Measurements from ENCODE around the gene IL2RA. TPM values are rescaled to one million over a fixed set of nuclear protein-coding genes. Genes with fewer than 3 reads are reported as not detected.

Gene IL2RA
- total and polyA plus RNA-seq, 2 donors (not counting 1 experiment from before 2014, with no cell fraction given): 7.2 to 56.7 TPM

- H4K20me1 ChIP-seq (ENCODE audit: control insufficient read depth, insufficient read depth, low read length, poor library complexity, severe bottlenecking): no peaks in the 10 kb centered on the region
- no peaks in the 10 kb centered on the region for H3K9me3 ChIP-seq (ENCODE audit: control extremely low read depth in 1 of 3, control insufficient read depth in 2 of 3, insufficient read depth in 1 of 3, low read length in 2 of 3)
- no CpG with 5 or more reads among the region's 8 CpGs for WGBS (ENCODE audit: insufficient coverage)
- H3K27me3 Mint-ChIP-seq: no peaks in the 10 kb centered on the region
- CTCF ChIA-PET: interaction anchor here (1.1 to 12.5 kb wide), 5 partner anchors 23 to 69 kb away, joined by 3 to 186 read pairs (median 4); no protein-coding TSS in a partner anchor
- no peaks in the 10 kb centered on the region for H3K27me3 ChIP-seq (replicated peaks in 1 of 4; ENCODE audit: control extremely low read depth in 1 of 4, control insufficient read depth in 3 of 4, insufficient read depth in 4 of 4, low read length in 3 of 4)
- DNase-seq (no peak), ATAC-seq (ENCODE audit: low read depth) (no peak)
- no peaks in the 10 kb centered on the region for H3K36me3 ChIP-seq (replicated peaks in 1 of 2; ENCODE audit: control extremely low read depth in 1 of 2, control insufficient read depth in 1 of 2, extremely low read depth in 1 of 2, insufficient read depth in 2 of 2, low read length in 1 of 2)
- peak overlapping the region; percentile 94 for H3K27ac Mint-ChIP-seq
- no peaks in the 10 kb centered on the region for H3K79me2 ChIP-seq (ENCODE audit: control insufficient read depth, insufficient read depth, low read length)
- intact Hi-C loops (cut with micrococcal nuclease): no loop called here
- TF ChIP-seq EZH2 (IDR thresholded peaks at IDR 0.05; ENCODE audit: borderline replicate concordance, insufficient read depth, low read depth, low read length, poor library complexity, severe bottlenecking): no peak
- TF ChIP-seq CTCF (IDR thresholded peaks at IDR 0.05): no peak
- H3K9ac ChIP-seq (ENCODE audit: low read length): peak overlapping the region; percentile 41
- no peaks in the 10 kb centered on the region for H3K9me3 Mint-ChIP-seq (ENCODE audit: insufficient read depth)
- POLR2A ChIA-PET: no interaction called here
- H3K4me3 Mint-ChIP-seq: peak overlapping the region; percentile 82
- peak overlapping the region; percentile 58 for H3K4me2 ChIP-seq (replicated peaks; ENCODE audit: low read depth, low read length, poor library complexity, severe bottlenecking)
- H3K4me1 Mint-ChIP-seq: peaks cover 75% of the 10 kb centered on the region
- peak overlapping the region in 3 of 5 experiments; percentile 2 to 30 (median 5) for H3K4me3 ChIP-seq (ENCODE audit: control extremely low read depth in 1 of 5, extremely low read depth in 1 of 5, insufficient read depth in 1 of 5, low read depth in 2 of 5, low read length in 4 of 5)
- peak overlapping the region; percentile 48 for H2AFZ ChIP-seq (ENCODE audit: insufficient read depth, low read depth, low read length, poor library complexity, severe bottlenecking)
- peaks cover 57 to 58% of the 10 kb centered on the region in 2 donors for H3K4me1 ChIP-seq (ENCODE audit: control insufficient read depth in 2 of 2, insufficient read depth in 2 of 2, low read length in 2 of 2)
- H3K27ac ChIP-seq (ENCODE audit: low read length in 2 of 2): peak overlapping the region; percentile 21 to 69
Measured at GRCh38 chr10:6045314-6045848, 16.8 kb downstream of the IL2RA start.

- H3K36me3 ChIP-seq (replicated peaks in 1 of 2; ENCODE audit: control extremely low read depth in 1 of 2, control insufficient read depth in 1 of 2, extremely low read depth in 1 of 2, insufficient read depth in 2 of 2, low read length in 1 of 2): no peaks in the 10 kb centered on the region
- H3K27ac Mint-ChIP-seq: peak overlapping the region; percentile 94
- H3K4me1 ChIP-seq (ENCODE audit: control insufficient read depth in 2 of 2, insufficient read depth in 2 of 2, low read length in 2 of 2): peaks cover 51 to 52% of the 10 kb centered on the region in 2 donors
Measured at GRCh38 chr10:6044751-6045313, 17.3 kb downstream of the IL2RA start.

More at GRCh38 chr10:6044751-6045313, 17.3 kb downstream of the IL2RA start:
- Histone ChIP-seq H3K9ac (ENCODE audit: low read length) (peak overlapping the region; percentile 41), H3K9me3 (ENCODE audit: control extremely low read depth in 1 of 3, control insufficient read depth in 2 of 3, insufficient read depth in 1 of 3, low read length in 2 of 3) (no peaks in the 10 kb centered on the region), H3K4me3 (ENCODE audit: control extremely low read depth in 1 of 5, extremely low read depth in 1 of 5, insufficient read depth in 1 of 5, low read depth in 2 of 5, low read length in 4 of 5) (peak overlapping the region in 3 of 5 experiments; percentile 2 to 30 (median 5)), H3K4me2 (replicated peaks; ENCODE audit: low read depth, low read length, poor library complexity, severe bottlenecking) (peak overlapping the region; percentile 58), H2AFZ (ENCODE audit: insufficient read depth, low read depth, low read length, poor library complexity, severe bottlenecking) (peak overlapping the region; percentile 23), H3K79me2 (ENCODE audit: control insufficient read depth, insufficient read depth, low read length) (peaks cover under 1% of the 10 kb centered on the region), H4K20me1 (ENCODE audit: control insufficient read depth, insufficient read depth, low read length, poor library complexity, severe bottlenecking) (no peaks in the 10 kb centered on the region), H3K27me3 (replicated peaks in 1 of 4; ENCODE audit: control extremely low read depth in 1 of 4, control insufficient read depth in 3 of 4, insufficient read depth in 4 of 4, low read length in 3 of 4) (no peaks in the 10 kb centered on the region), H3K27ac (ENCODE audit: low read length in 2 of 2) (peak overlapping the region; percentile 21 to 69)
- ATAC-seq (ENCODE audit: low read depth) (no peak), DNase-seq (no peak)
- intact Hi-C loops (cut with micrococcal nuclease): no loop called here
- TF ChIP-seq CTCF (IDR thresholded peaks at IDR 0.05) (no peak), EZH2 (IDR thresholded peaks at IDR 0.05; ENCODE audit: borderline replicate concordance, insufficient read depth, low read depth, low read length, poor library complexity, severe bottlenecking) (no peak)
- no peaks in the 10 kb centered on the region for H3K27me3 Mint-ChIP-seq
- ChIA-PET POLR2A (interaction anchor here (1.8 kb wide), 1 partner anchor 42 kb away, joined by 4 read pairs; no protein-coding TSS in a partner anchor), CTCF (interaction anchor here (1.0 to 12.5 kb wide), 4 partner anchors 17 to 69 kb away, joined by 3 to 186 read pairs (median 54); no protein-coding TSS in a partner anchor)
- H3K9me3 Mint-ChIP-seq (ENCODE audit: insufficient read depth): no peaks in the 10 kb centered on the region
- 17% methylated on average over 3 of the region's 4 CpGs for WGBS (ENCODE audit: insufficient coverage)
- peak overlapping the region; percentile 82 for H3K4me3 Mint-ChIP-seq
- peaks cover 70% of the 10 kb centered on the region for H3K4me1 Mint-ChIP-seq
